Ascending aorta (tissue), 2 donors: ENCODE results near the gene ZIK1. TPM values are rescaled to one million over a fixed set of nuclear protein-coding genes. Genes with fewer than 3 reads are reported as not detected.

Experiments
- DNase-seq, 2 donors: peaks; one replicate each; pipeline ENCODE4 v3.0.0-alpha.2; 2019; ENCODE audit warnings: low spot score in 2 of 2
- H3K27ac ChIP-seq, 2 donors: fragments of 200-600 bp; sonication (generic); one replicate each; pipeline ENCODE4 v1.5.1; 2016 to 2017; ENCODE audit warnings: mild to moderate bottlenecking in 1 of 2
- H3K27me3 ChIP-seq: fragments of 200-600 bp; sonication (generic); one replicate; pipeline ENCODE4 v1.5.1; 2017
- H3K36me3 ChIP-seq, 2 donors: fragments of 200-600 bp; sonication (generic); one replicate each; pipeline ENCODE4 v1.5.1; 2016
- H3K4me1 ChIP-seq, 2 donors: fragments of 200-600 bp; sonication (generic); one replicate each; pipeline ENCODE4 v1.5.1; 2016 to 2017; ENCODE audit warnings: mild to moderate bottlenecking in 1 of 2
- H3K4me3 ChIP-seq, 2 donors: fragments of 200-600 bp; sonication (generic); one replicate each; pipeline ENCODE4 v1.5.1; 2016 to 2017; ENCODE audit warnings: mild to moderate bottlenecking in 1 of 2
- H3K9me3 ChIP-seq, 2 donors: fragments of 200-600 bp; sonication (generic); one replicate each; pipeline ENCODE4 v1.5.1; 2016
- CTCF ChIP-seq, 3 experiments: fragments of 200-600 bp in 2 of 3; fragments of 450-650 bp in 1 of 3; sonication (generic) in 2 of 3; IDR thresholded peaks; one replicate each; pipeline ENCODE4 v1.5.1; 2016 to 2019; ENCODE audit warnings: antibody characterized with exemption in 3 of 3, mild to moderate bottlenecking in 1 of 3, moderate library complexity in 1 of 3
- intact Hi-C: fragments of 100-400 bp; cut with DNase I; formaldehyde crosslinking; loops from one replicate; pipeline ENCODE4 v1.15.1; 2023
- total RNA-seq: library from RNA; depleted of rRNA; stranded (reverse); fragments of >200 nt; gene quantifications from one replicate; pipeline ENCODE4 v1.1.0, GENCODE V29; 2016

ZIK1 gene
- total RNA-seq, 1 donor from 2014 or later = 0.53 TPM

- H3K4me1 ChIP-seq = peaks cover 0 to 8% of the 10 kb centered on the region in 2 donors
- intact Hi-C loops = no loop called here
- TF ChIP-seq CTCF (IDR thresholded peaks at IDR 0.05) = no peak
- peaks cover 18 to 61% of the 10 kb centered on the region in 2 donors for H3K9me3 ChIP-seq
- no peak overlapping the region for H3K27ac ChIP-seq
- no peak for DNase-seq
- peak overlapping the region; percentile 84 to 99 for H3K4me3 ChIP-seq
- peaks cover 22 to 35% of the 10 kb centered on the region in 2 donors for H3K36me3 ChIP-seq
- H3K27me3 ChIP-seq = no peaks in the 10 kb centered on the region
Measured at GRCh38 chr19:57558525-57558924, 25.4 kb upstream of the ZIK1 start.

GRCh38 chr19:57559008-57559403 lies 24.9 kb upstream of the ZIK1 start:
- peaks cover 19 to 30% of the 10 kb centered on the region in 2 donors for H3K36me3 ChIP-seq
- peak overlapping the region; percentile 2 to 44 for H3K27ac ChIP-seq
- peaks cover 21 to 59% of the 10 kb centered on the region in 2 donors for H3K9me3 ChIP-seq
- H3K4me1 ChIP-seq = peaks cover 0 to 8% of the 10 kb centered on the region in 2 donors
- intact Hi-C loops = loop anchor here (1.0 kb wide), 3 partner anchors 19 to 72 kb away; partner anchors contain the start of genes ZNF416, ZNF419 and ZNF549
- no peaks in the 10 kb centered on the region for H3K27me3 ChIP-seq
- no peak for DNase-seq
- H3K4me3 ChIP-seq = peak overlapping the region; percentile 84 to 99
- no peak for TF ChIP-seq CTCF (IDR thresholded peaks at IDR 0.05)

- H3K4me3 ChIP-seq = peak within 1 kb of the TSS; percentile 84 to 99
- H3K27ac ChIP-seq = peak within 1 kb of the TSS; percentile 2 to 44
- peaks cover 18 to 25% of the 10 kb centered on the region in 2 donors for H3K36me3 ChIP-seq
- H3K4me1 ChIP-seq = peaks cover 0 to 8% of the 10 kb centered on the region in 2 donors
- peaks cover 22 to 59% of the 10 kb centered on the region in 2 donors for H3K9me3 ChIP-seq
- DNase-seq = peak; percentile 56 to 94
- TF ChIP-seq CTCF (IDR thresholded peaks at IDR 0.05) = no peak
- intact Hi-C loops = loop anchor here (1.0 kb wide), 4 partner anchors 19 to 72 kb away; partner anchors contain the start of genes ZNF416, ZNF419 and ZNF549
- no peaks in the 10 kb centered on the region for H3K27me3 ChIP-seq
Measured at GRCh38 chr19:57559404-57560025, 24.4 kb upstream of the ZIK1 start, which contains the start of gene ZNF550. Gene ZNF550, minus strand, starts transcription at chr19:57559863. Its CDS starts 181 bp downstream, at chr19:57559682.

- Histone ChIP-seq H3K4me3 (peak overlapping the region; percentile 84 to 99), H3K36me3 (peaks cover 12 to 20% of the 10 kb centered on the region in 2 donors), H3K9me3 (peaks cover 21 to 58% of the 10 kb centered on the region in 2 donors), H3K27ac (peak overlapping the region in 1 of 2 donors; percentile 2), H3K27me3 (no peaks in the 10 kb centered on the region), H3K4me1 (peaks cover 0 to 8% of the 10 kb centered on the region in 2 donors)
- TF ChIP-seq CTCF (IDR thresholded peaks at IDR 0.05) = no peak
- peak in 1 of 2 donors; percentile 63 for DNase-seq
- intact Hi-C loops = loop anchor here (1.0 kb wide), 1 partner anchor 40 kb away; no protein-coding TSS in a partner anchor
Measured at GRCh38 chr19:57560049-57560491, 23.9 kb upstream of the ZIK1 start.

- Histone ChIP-seq H3K4me3 (no peak overlapping the region), H3K9me3 (peaks cover 43 to 73% of the 10 kb centered on the region in 2 donors), H3K4me1 (peaks cover 0 to 4% of the 10 kb centered on the region in 2 donors), H3K36me3 (no peaks in the 10 kb centered on the region), H3K27ac (no peak overlapping the region), H3K27me3 (no peaks in the 10 kb centered on the region)
- no peak for DNase-seq
- no peak for TF ChIP-seq CTCF (IDR thresholded peaks at IDR 0.05)
- intact Hi-C loops = no loop called here
Measured at GRCh38 chr19:57563547-57563946, 20.4 kb upstream of the ZIK1 start.
